ENCODE measurements around the gene CHTOP. TPM values are rescaled to one million over a fixed set of nuclear protein-coding genes. Genes with fewer than 3 reads are reported as not detected.

The CHTOP gene
- total and polyA plus RNA-seq, 2 of the 13 experiments (the other 11 are each of a cell fraction or from before 2014, with no cell fraction given) = 38.0 to 51.9 TPM

DNA sequence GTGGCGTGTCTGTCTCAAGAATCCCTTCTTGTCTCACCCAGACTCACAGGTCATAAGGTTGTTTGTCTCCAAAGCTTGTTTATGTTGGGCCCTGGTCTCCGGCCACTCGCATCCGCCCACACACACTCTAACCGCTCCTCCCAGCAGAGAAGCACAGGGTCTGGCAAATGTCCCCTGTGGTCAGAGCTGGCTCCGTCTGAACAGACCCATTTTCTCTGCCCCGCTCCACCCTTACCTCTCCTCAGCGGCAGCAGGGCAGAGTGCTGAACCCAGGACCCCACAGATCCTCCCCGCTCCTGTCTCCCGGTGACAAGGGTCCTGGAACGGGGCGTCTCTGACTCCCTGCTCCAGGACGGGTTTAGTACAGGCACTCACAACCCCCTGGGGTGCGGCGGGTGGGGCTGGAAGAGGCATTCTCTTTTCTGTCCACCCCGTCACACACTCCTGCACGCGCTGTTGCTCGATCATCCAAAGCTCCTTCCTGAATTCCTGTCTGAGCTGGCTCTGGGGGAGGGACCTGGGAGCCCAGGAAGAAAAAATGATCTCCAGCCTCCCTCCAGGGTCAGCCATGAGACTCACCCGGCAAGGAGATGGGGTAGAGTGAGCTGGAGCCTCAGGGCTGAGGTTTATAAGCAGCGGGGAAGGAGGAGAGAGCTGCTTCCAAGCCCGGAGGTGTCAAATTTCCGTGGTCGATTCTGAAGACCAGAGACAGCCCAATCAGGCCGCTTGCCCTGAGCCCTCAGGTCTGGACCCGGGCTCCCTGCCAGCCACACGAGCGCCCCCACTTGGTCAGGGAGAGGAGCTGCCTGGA lies 6.8 kb upstream of the CHTOP start, which contains the start of gene S100A13 (continued):
- TF ChIP-seq, protein P1, sequence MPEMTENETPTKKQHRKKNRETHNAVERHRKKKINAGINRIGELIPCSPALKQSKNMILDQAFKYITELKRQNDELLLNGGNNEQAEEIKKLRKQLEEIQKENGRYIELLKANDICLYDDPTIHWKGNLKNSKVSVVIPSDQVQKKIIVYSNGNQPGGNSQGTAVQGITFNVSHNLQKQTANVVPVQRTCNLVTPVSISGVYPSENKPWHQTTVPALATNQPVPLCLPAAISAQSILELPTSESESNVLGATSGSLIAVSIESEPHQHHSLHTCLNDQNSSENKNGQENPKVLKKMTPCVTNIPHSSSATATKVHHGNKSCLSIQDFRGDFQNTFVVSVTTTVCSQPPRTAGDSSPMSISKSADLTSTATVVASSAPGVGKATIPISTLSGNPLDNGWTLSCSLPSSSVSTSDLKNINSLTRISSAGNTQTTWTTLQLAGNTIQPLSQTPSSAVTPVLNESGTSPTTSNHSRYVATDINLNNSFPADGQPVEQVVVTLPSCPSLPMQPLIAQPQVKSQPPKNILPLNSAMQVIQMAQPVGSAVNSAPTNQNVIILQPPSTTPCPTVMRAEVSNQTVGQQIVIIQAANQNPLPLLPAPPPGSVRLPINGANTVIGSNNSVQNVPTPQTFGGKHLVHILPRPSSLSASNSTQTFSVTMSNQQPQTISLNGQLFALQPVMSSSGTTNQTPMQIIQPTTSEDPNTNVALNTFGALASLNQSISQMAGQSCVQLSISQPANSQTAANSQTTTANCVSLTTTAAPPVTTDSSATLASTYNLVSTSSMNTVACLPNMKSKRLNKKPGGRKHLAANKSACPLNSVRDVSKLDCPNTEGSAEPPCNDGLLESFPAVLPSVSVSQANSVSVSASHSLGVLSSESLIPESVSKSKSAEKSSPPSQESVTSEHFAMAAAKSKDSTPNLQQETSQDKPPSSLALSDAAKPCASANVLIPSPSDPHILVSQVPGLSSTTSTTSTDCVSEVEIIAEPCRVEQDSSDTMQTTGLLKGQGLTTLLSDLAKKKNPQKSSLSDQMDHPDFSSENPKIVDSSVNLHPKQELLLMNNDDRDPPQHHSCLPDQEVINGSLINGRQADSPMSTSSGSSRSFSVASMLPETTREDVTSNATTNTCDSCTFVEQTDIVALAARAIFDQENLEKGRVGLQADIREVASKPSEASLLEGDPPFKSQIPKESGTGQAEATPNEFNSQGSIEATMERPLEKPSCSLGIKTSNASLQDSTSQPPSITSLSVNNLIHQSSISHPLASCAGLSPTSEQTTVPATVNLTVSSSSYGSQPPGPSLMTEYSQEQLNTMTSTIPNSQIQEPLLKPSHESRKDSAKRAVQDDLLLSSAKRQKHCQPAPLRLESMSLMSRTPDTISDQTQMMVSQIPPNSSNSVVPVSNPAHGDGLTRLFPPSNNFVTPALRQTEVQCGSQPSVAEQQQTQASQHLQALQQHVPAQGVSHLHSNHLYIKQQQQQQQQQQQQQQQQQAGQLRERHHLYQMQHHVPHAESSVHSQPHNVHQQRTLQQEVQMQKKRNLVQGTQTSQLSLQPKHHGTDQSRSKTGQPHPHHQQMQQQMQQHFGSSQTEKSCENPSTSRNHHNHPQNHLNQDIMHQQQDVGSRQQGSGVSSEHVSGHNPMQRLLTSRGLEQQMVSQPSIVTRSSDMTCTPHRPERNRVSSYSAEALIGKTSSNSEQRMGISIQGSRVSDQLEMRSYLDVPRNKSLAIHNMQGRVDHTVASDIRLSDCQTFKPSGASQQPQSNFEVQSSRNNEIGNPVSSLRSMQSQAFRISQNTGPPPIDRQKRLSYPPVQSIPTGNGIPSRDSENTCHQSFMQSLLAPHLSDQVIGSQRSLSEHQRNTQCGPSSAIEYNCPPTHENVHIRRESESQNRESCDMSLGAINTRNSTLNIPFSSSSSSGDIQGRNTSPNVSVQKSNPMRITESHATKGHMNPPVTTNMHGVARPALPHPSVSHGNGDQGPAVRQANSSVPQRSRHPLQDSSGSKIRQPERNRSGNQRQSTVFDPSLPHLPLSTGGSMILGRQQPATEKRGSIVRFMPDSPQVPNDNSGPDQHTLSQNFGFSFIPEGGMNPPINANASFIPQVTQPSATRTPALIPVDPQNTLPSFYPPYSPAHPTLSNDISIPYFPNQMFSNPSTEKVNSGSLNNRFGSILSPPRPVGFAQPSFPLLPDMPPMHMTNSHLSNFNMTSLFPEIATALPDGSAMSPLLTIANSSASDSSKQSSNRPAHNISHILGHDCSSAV (CRISPR knock-in tag; IDR thresholded peaks at IDR 0.05; ENCODE audit: borderline replicate concordance) = no peak
- TF ChIP-seq XBP1 (CRISPR knock-in tag; IDR thresholded peaks at IDR 0.05) = no peak
- no peak for TF ChIP-seq ZBTB42 (CRISPR knock-in tag; IDR thresholded peaks at IDR 0.05)
- TF ChIP-seq HOXA7 (CRISPR knock-in tag; IDR thresholded peaks at IDR 0.05) = no peak
- TF ChIP-seq SALL1 (CRISPR knock-in tag; IDR thresholded peaks at IDR 0.05) = peak; percentile 57; the same call in 1 of the 2 replicates
- TF ChIP-seq, protein P2, sequence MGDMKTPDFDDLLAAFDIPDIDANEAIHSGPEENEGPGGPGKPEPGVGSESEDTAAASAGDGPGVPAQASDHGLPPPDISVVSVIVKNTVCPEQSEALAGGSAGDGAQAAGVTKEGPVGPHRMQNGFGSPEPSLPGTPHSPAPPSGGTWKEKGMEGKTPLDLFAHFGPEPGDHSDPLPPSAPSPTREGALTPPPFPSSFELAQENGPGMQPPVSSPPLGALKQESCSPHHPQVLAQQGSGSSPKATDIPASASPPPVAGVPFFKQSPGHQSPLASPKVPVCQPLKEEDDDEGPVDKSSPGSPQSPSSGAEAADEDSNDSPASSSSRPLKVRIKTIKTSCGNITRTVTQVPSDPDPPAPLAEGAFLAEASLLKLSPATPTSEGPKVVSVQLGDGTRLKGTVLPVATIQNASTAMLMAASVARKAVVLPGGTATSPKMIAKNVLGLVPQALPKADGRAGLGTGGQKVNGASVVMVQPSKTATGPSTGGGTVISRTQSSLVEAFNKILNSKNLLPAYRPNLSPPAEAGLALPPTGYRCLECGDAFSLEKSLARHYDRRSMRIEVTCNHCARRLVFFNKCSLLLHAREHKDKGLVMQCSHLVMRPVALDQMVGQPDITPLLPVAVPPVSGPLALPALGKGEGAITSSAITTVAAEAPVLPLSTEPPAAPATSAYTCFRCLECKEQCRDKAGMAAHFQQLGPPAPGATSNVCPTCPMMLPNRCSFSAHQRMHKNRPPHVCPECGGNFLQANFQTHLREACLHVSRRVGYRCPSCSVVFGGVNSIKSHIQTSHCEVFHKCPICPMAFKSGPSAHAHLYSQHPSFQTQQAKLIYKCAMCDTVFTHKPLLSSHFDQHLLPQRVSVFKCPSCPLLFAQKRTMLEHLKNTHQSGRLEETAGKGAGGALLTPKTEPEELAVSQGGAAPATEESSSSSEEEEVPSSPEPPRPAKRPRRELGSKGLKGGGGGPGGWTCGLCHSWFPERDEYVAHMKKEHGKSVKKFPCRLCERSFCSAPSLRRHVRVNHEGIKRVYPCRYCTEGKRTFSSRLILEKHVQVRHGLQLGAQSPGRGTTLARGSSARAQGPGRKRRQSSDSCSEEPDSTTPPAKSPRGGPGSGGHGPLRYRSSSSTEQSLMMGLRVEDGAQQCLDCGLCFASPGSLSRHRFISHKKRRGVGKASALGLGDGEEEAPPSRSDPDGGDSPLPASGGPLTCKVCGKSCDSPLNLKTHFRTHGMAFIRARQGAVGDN (CRISPR knock-in tag; IDR thresholded peaks at IDR 0.05) = peak; percentile 83
- TF ChIP-seq HNRNPLL (IDR thresholded peaks at IDR 0.05; ENCODE audit: low read depth, low read length, poor library complexity, severe bottlenecking) = no peak
- peak; percentile 43 for TF ChIP-seq AGO2 (optimal IDR thresholded peaks at IDR 0.05; ENCODE audit: low read depth, low read length)
- no peak for TF ChIP-seq MAFK (conservative IDR thresholded peaks at IDR 0.05 in 1 of 2, IDR thresholded peaks at IDR 0.05 in 1 of 2; ENCODE audit: low read length in 2 of 2)
- TF ChIP-seq ZNF709 (CRISPR knock-in tag; IDR thresholded peaks at IDR 0.05) = 0 out of 2 replicates have a peak, but pooled peaks have one; percentile 51
- TF ChIP-seq ZBTB38 (CRISPR knock-in tag; IDR thresholded peaks at IDR 0.05) = peak; percentile 62
- no peak for TF ChIP-seq TMF1 (CRISPR knock-in tag; IDR thresholded peaks at IDR 0.05; ENCODE audit: low read depth)
- TF ChIP-seq ESRRA (CRISPR knock-in tag; IDR thresholded peaks at IDR 0.05; ENCODE audit: low read depth) = 0 out of 2 replicates have a peak, but pooled peaks have one; percentile 32
- TF ChIP-seq, protein P3, sequence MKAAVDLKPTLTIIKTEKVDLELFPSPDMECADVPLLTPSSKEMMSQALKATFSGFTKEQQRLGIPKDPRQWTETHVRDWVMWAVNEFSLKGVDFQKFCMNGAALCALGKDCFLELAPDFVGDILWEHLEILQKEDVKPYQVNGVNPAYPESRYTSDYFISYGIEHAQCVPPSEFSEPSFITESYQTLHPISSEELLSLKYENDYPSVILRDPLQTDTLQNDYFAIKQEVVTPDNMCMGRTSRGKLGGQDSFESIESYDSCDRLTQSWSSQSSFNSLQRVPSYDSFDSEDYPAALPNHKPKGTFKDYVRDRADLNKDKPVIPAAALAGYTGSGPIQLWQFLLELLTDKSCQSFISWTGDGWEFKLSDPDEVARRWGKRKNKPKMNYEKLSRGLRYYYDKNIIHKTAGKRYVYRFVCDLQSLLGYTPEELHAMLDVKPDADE (CRISPR knock-in tag; IDR thresholded peaks at IDR 0.05) = no peak

All from HepG2 (cell line).